Thyroid gland (tissue), 4 donors: ENCODE data around the gene ASB2. TPM values are rescaled to one million over a fixed set of nuclear protein-coding genes. Genes with fewer than 3 reads are reported as not detected.

ENCODE experiments used
- DNase-seq, 2 donors: peaks; one replicate each; pipeline ENCODE4 v3.0.0-alpha.2; 2019
- H3K27ac ChIP-seq, 3 donors: fragments of 200-600 bp; sonication (generic); 1 replicate in 2 of 3; 2 replicates in 1 of 3; pipeline ENCODE4 v1.5.1; 2016 to 2019; ENCODE audit warnings: mild to moderate bottlenecking in 1 of 3, moderate library complexity in 1 of 3
- H3K27me3 ChIP-seq: fragments of 200-600 bp; sonication (generic); one replicate; pipeline ENCODE4 v1.5.1; 2019
- H3K36me3 ChIP-seq, 2 donors: fragments of 200-600 bp; sonication (generic); one replicate each; pipeline ENCODE4 v1.5.1; 2016 to 2019
- H3K4me1 ChIP-seq, 2 donors: fragments of 200-600 bp; sonication (generic); one replicate each; pipeline ENCODE4 v1.5.1; 2017 to 2019
- H3K4me3 ChIP-seq, 3 donors: fragments of 200-600 bp; sonication (generic); replicated peaks in 1 of 3; 1 replicate in 2 of 3; 2 replicates in 1 of 3; pipeline ENCODE4 v1.5.1; 2016; ENCODE audit warnings: mild to moderate bottlenecking in 1 of 3
- H3K9me3 ChIP-seq: fragments of 200-600 bp; sonication (generic); one replicate; pipeline ENCODE4 v1.5.1; 2017
- CTCF ChIP-seq, 6 experiments: fragments of 200-600 bp in 3 of 6; fragments of 450-650 bp in 3 of 6; sonication (generic) in 3 of 6; IDR thresholded peaks; one replicate each; pipeline ENCODE4 v1.5.1; 2016 to 2019; ENCODE audit warnings: antibody characterized with exemption in 6 of 6, mild to moderate bottlenecking in 2 of 6, inconsistent platforms in 1 of 6, moderate library complexity in 1 of 6
- POLR2A ChIP-seq, 2 donors: fragments of 450-650 bp; IDR thresholded peaks; one replicate each; pipeline ENCODE4 v1.6.1; 2017; ENCODE audit warnings: antibody characterized with exemption in 2 of 2, mild to moderate bottlenecking in 2 of 2, moderate library complexity in 1 of 2
- WGBS, 2 donors: methylation state at CpG; one replicate each; pipeline ENCODE4 v1.1.5; 2017; 5-methylcytosine and 5-hydroxymethylcytosine counted together
- intact Hi-C: fragments of 100-400 bp; cut with DNase I; formaldehyde crosslinking; loops from one replicate; pipeline ENCODE4 v1.15.1; 2023
- microRNA-seq: library from miRNA; unstranded; fragments of <30 nt; microRNA quantifications from one replicate; pipeline ENCODE4, GENCODE V29; 2016
- small RNA-seq: library from RNA; depleted of rRNA; stranded (forward); fragments of <200 nt; gene quantifications from one replicate; pipeline ENCODE3, GENCODE V24; 2016
- total RNA-seq, 4 donors: library from RNA; depleted of rRNA; stranded (reverse); fragments of >200 nt; gene quantifications; one replicate each; pipeline ENCODE4 v1.2.3, GENCODE V29; 2016

The ASB2 gene
- total RNA-seq, 4 donors from 2014 or later, result 0.67 to 3.8 (median 0.79) TPM; not detected in 1

DNA sequence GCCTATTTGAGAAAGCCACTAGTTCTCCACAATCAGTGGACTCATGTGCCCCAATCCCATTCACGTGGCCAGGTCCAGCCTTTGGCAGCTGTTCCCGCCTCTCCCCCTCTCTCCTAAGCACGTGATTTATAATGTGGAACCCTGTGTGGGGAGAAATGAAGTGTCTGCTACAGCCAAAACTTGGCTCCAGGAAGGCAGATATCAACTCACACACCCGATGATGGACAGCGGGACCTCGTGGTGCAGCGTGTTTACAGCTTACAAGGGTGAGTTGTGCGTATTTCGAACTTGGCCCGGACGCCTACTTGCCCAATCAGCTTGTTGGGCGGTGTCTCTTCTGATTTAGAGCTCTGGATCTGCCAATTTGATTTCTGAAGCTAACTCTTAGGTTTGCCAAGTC is 87.4 kb downstream of the ASB2 start:
- Histone ChIP-seq H3K4me1 (no peaks in the 10 kb centered on the region), H3K9me3 (no peaks in the 10 kb centered on the region), H3K4me3 (no peak overlapping the region), H3K27me3 (no peaks in the 10 kb centered on the region), H3K36me3 (no peaks in the 10 kb centered on the region), H3K27ac (no peak overlapping the region)
- 78 to 79% methylated on average over 12 of the region's 12 CpGs for WGBS, 2 donors
- intact Hi-C loops, result no loop called here
- no peak for DNase-seq
- TF ChIP-seq POLR2A (IDR thresholded peaks at IDR 0.05) (no peak), CTCF (IDR thresholded peaks at IDR 0.05) (no peak)

- H3K27ac ChIP-seq, result no peak overlapping the region
- 89 to 94% methylated on average over 1 of the region's 1 CpG for WGBS, 2 donors
- TF ChIP-seq CTCF (IDR thresholded peaks at IDR 0.05) (no peak), POLR2A (IDR thresholded peaks at IDR 0.05) (no peak)
- no peak for DNase-seq
- intact Hi-C loops, result no loop called here
- H3K36me3 ChIP-seq, result no peaks in the 10 kb centered on the region
- H3K27me3 ChIP-seq, result no peaks in the 10 kb centered on the region
- H3K9me3 ChIP-seq, result no peaks in the 10 kb centered on the region
- no peak overlapping the region for H3K4me3 ChIP-seq
- H3K4me1 ChIP-seq, result peaks cover 5 to 8% of the 10 kb centered on the region in 2 donors
Observed at GRCh38 chr14:93884950-93885349, 91.4 kb downstream of the ASB2 start.

Small RNA genes within 50 kb of the gene (microRNA-seq; reads per million reads assigned to microRNA genes)
- gene MIR4506, result not detected

Small RNA genes within 50 kb of the gene (small RNA-seq; reads per million reads assigned to genes)
- not detected for gene MIR4506

Other genes with a start within 250 kb of the ASB2 start
- gene PRIMA1, start 188.1 kb downstream of the ASB2 start, total RNA-seq, result under 1 TPM; 0.33 to 0.88 (median 0.64) TPM
- gene FAM181A, start 49.2 kb downstream of the ASB2 start, total RNA-seq, result 1 to 10 TPM in 1 of 4 donors, under 1 TPM in 3; 0.40 to 3.6 (median 0.63) TPM
- gene CCDC197, start 20.7 kb upstream of the ASB2 start, total RNA-seq, result not detected
- 1 to 10 TPM in 1 of 4 donors, under 1 TPM in 2, not detected in 1; 0.45 to 1.2 (median 0.54) TPM for gene OTUB2, start 49.8 kb upstream of the ASB2 start, total RNA-seq
- gene DDX24, start 104.6 kb upstream of the ASB2 start, total RNA-seq, result 100 to 1,000 TPM; 139 to 209 (median 193) TPM
- 10 to 100 TPM in 2 of 4 donors, 1 to 10 TPM in 2; 3.4 to 21.3 (median 10.2) TPM for gene IFI27L1, start 104.7 kb upstream of the ASB2 start, total RNA-seq
- 100 to 1,000 TPM in 2 of 4 donors, 10 to 100 TPM in 2; 40.8 to 111 (median 81.3) TPM for gene IFI27, start 134.2 kb upstream of the ASB2 start, total RNA-seq
- 10 to 100 TPM in 2 of 4 donors, 1 to 10 TPM in 2; 7.8 to 97.8 (median 23.1) TPM for gene IFI27L2, start 153.0 kb upstream of the ASB2 start, total RNA-seq
- gene PPP4R4, start 197.8 kb upstream of the ASB2 start, total RNA-seq, result 10 to 100 TPM in 1 of 4 donors, 1 to 10 TPM in 1, under 1 TPM in 2; 0.45 to 16.2 (median 0.92) TPM